ENCODE data around the gene ACTL10. TPM values are rescaled to one million over a fixed set of nuclear protein-coding genes. Genes with fewer than 3 reads are reported as not detected.

Gene ACTL10
- total and polyA plus RNA-seq, 2 of the 13 experiments (the other 11 are each of a cell fraction or from before 2014, with no cell fraction given): not detected

DNA sequence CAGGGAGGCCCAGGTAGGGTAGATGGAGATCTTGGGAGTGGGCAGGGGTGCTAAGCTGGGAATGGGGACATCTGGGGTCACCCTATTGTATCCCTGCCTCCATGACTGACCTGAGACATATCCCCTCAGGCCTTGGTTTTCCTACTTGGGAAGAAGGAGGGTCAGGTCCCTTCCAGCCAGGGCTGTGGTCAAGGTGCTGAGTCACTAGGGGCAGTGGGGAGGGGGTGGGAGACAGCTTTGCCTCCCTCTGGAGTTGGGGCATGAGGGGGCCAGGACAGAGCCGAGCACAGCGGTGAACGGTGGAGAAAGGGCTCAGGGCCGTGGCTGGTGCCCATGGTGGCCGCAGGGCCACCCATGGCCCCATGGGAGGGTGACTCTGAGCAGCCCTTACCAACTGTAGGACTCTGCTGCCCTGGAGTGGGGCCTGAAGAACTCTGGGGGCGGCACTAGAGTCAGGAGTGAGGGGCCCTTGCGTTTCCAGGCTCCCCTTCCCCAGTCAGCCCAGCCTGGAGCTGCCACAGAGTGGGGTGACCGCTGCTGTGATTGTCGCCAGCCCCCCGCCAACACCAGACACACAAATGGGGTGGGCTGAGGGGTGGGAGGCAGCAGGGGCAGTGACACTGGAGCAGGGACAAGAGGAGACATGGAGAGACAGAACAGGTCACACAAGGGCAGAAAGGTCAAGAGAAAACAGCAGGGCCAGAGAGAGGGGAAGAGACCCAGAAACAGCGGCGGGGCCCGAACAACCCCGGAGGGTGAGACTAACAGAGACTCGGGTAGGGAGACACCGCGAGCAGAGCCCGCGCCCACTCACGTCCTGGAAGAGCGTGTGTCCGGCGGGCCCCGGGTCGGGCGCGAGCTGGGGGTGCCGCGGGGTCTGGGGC, 6.9 kb downstream of the ACTL10 start (continued):
- TF ChIP-seq TIGD3 (CRISPR knock-in tag; IDR thresholded peaks at IDR 0.05; ENCODE audit: borderline replicate concordance): 0 out of 2 replicates have a peak, but pooled peaks have one; percentile 20
- no peak for TF ChIP-seq SIN3B (IDR thresholded peaks at IDR 0.05; ENCODE audit: low read length)
- 0 out of 2 replicates have a peak, but pooled peaks have one; percentile 40 for TF ChIP-seq ZNF441 (CRISPR knock-in tag; IDR thresholded peaks at IDR 0.05; ENCODE audit: borderline replicate concordance)
- TF ChIP-seq REXO4 (CRISPR knock-in tag; IDR thresholded peaks at IDR 0.05; ENCODE audit: borderline replicate concordance): peak; percentile 43; the same call in 1 of the 2 replicates
- TF ChIP-seq ZC3H13 (CRISPR knock-in tag; IDR thresholded peaks at IDR 0.05): no peak
- TF ChIP-seq FOXK1 (CRISPR knock-in tag; IDR thresholded peaks at IDR 0.05; ENCODE audit: borderline replicate concordance, low read depth): no peak
- TF ChIP-seq ZGPAT (CRISPR knock-in tag; IDR thresholded peaks at IDR 0.05): peak; percentile 38; the same call in 1 of the 2 replicates
- TF ChIP-seq ZNF343 (CRISPR knock-in tag; IDR thresholded peaks at IDR 0.05): no peak
- 0 out of 2 replicates have a peak, but pooled peaks have one; percentile 7 for TF ChIP-seq RFXAP (CRISPR knock-in tag; IDR thresholded peaks at IDR 0.05; ENCODE audit: borderline replicate concordance)
- TF ChIP-seq ZSCAN12 (CRISPR knock-in tag; IDR thresholded peaks at IDR 0.05): no peak
- TF ChIP-seq MAFK (conservative IDR thresholded peaks at IDR 0.05 in 1 of 2, IDR thresholded peaks at IDR 0.05 in 1 of 2; ENCODE audit: low read length in 2 of 2): peak in 1 of 2 experiments; percentile 20; a peak in 1 of 4 replicates
- TF ChIP-seq ZFYVE20 (CRISPR knock-in tag; IDR thresholded peaks at IDR 0.05; ENCODE audit: borderline replicate concordance, low read depth): 0 out of 2 replicates have a peak, but pooled peaks have one; percentile 10
- no peak for TF ChIP-seq MAZ (IDR thresholded peaks at IDR 0.05; ENCODE audit: borderline replicate concordance, low read depth, low read length)
- no peak for TF ChIP-seq MAZ (CRISPR knock-in tag; IDR thresholded peaks at IDR 0.05; ENCODE audit: low read depth)
- 0 out of 2 replicates have a peak, but pooled peaks have one; percentile 23 for TF ChIP-seq ZNF335 (CRISPR knock-in tag; IDR thresholded peaks at IDR 0.05)
- TF ChIP-seq KDM1A (CRISPR knock-in tag; IDR thresholded peaks at IDR 0.05): no peak
- no peak for TF ChIP-seq ZNF274 (CRISPR knock-in tag; IDR thresholded peaks at IDR 0.05)
- no peak; the same call in 1 of the 2 replicates for TF ChIP-seq SAFB2 (CRISPR knock-in tag; IDR thresholded peaks at IDR 0.05; ENCODE audit: borderline replicate concordance, low read depth)
- TF ChIP-seq MIER2 (CRISPR knock-in tag; IDR thresholded peaks at IDR 0.05): no peak
- TF ChIP-seq KMT2A (CRISPR knock-in tag; IDR thresholded peaks at IDR 0.05): peak; percentile 21; the same call in 1 of the 2 replicates
